Epithelial cell of esophagus (primary cell): ENCODE data around the gene PLS3.
"Not testable (repeated sequence)": the region's sequence is repeated elsewhere in the genome, so short reads cannot be mapped to it uniquely, and the experiment has no call there.

Experiments
- DNase-seq: peaks from one replicate; pipeline ENCODE4 v3.0.0; 2010; ENCODE audit warnings: low read depth
- H3K4me3 ChIP-seq: 2 replicates; pipeline ENCODE4 v1.5.1; 2011; ENCODE audit warnings: mild to moderate bottlenecking, low read length, control low read depth
- TF ChIP-seq, protein P1 (sequence below): IDR thresholded peaks from 2 replicates; pipeline ENCODE4 v1.5.1; 2011; ENCODE audit warnings: low read depth, mild to moderate bottlenecking, low read length, control low read depth, inconsistent platforms; ENCODE audit not compliant: insufficient read depth; ENCODE audit errors: missing control alignments

Gene PLS3

GRCh38 chrX:115625572-115626301, 64.8 kb downstream of the PLS3 start:
- H3K4me3 ChIP-seq, result no peak overlapping the region
- peak; percentile 25 for DNase-seq
- TF ChIP-seq, protein P1, sequence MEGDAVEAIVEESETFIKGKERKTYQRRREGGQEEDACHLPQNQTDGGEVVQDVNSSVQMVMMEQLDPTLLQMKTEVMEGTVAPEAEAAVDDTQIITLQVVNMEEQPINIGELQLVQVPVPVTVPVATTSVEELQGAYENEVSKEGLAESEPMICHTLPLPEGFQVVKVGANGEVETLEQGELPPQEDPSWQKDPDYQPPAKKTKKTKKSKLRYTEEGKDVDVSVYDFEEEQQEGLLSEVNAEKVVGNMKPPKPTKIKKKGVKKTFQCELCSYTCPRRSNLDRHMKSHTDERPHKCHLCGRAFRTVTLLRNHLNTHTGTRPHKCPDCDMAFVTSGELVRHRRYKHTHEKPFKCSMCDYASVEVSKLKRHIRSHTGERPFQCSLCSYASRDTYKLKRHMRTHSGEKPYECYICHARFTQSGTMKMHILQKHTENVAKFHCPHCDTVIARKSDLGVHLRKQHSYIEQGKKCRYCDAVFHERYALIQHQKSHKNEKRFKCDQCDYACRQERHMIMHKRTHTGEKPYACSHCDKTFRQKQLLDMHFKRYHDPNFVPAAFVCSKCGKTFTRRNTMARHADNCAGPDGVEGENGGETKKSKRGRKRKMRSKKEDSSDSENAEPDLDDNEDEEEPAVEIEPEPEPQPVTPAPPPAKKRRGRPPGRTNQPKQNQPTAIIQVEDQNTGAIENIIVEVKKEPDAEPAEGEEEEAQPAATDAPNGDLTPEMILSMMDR, result no peak

- TF ChIP-seq, protein P1, result no peak
- DNase-seq, result no peak
- H3K4me3 ChIP-seq, result no peak overlapping the region
Observed at GRCh38 chrX:115630204-115630603, 69.2 kb downstream of the PLS3 start.

DNA sequence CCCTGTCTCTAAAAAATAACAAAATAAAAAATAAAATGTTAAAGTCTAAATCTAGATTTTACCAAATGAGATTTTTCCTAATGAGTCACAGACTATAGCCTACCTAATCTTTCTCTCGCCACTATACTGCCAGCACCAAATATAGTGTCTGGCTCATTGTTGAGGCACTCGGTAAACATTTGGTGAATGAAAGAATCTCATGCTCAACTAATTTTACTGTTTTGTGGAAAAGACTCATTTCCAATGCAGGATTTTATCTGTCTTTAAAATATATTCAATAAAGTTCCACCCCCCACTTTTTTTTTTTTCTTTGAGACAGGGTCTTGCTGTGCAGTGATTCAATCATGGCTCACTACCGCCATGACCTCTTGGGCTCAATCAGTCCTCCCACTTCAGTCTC, 71.5 kb downstream of the PLS3 start:
- H3K4me3 ChIP-seq, result no peak overlapping the region
- TF ChIP-seq, protein P1, result no peak
- DNase-seq, result no peak

GRCh38 chrX:115633397-115633796, 72.4 kb downstream of the PLS3 start:
- DNase-seq, H3K4me3 ChIP-seq: not testable (repeated sequence)

GRCh38 chrX:115639334-115639880, 78.4 kb downstream of the PLS3 start:
- no peak for DNase-seq
- H3K4me3 ChIP-seq, result no peak overlapping the region
- TF ChIP-seq, protein P1, result no peak

DNA sequence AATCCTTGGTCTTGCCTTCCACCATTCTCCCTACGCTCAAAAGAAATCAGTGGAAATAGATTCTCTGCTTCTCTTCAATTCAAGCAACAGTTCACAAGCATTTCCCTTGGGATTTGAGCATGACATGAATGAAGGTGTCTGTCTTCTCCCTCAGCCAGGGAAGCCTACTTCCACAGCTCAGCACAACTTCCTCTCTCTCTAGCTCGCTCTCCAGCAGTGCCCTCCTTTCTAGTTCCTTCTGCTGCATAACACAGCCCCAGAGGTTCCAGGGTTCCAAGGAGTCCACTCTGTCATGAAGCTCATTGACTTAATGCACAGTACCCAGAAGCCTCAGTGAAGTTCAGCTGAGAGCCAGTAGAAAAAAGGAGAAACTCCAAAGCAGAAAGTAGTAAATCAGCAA, 81.3 kb downstream of the PLS3 start:
- TF ChIP-seq, protein P1, result no peak
- no peak overlapping the region for H3K4me3 ChIP-seq
- DNase-seq, result no peak

- peak; percentile 39 for DNase-seq
Observed at GRCh38 chrX:115642895-115643530, 82.0 kb downstream of the PLS3 start.

GRCh38 chrX:115644397-115644796, 83.4 kb downstream of the PLS3 start:
- DNase-seq, H3K4me3 ChIP-seq: not testable (repeated sequence)

More at GRCh38 chrX:115642895-115643530, 82.0 kb downstream of the PLS3 start:
- no peak overlapping the region for H3K4me3 ChIP-seq
- TF ChIP-seq, protein P1, result peak; percentile 68
